HepG2 (cell line): ENCODE results near the gene UQCR11. TPM values are rescaled to one million over a fixed set of nuclear protein-coding genes. Genes with fewer than 3 reads are reported as not detected.
A peak's percentile ranks its signal among the peaks of the same experiment; 100 is the strongest.

Experiments used
- ATAC-seq: fragments of 200-7000 bp; cut with Tn5 transposase; 3 replicates; pipeline ENCODE4 v1.9.1; 2020; ENCODE audit warnings: mild to moderate bottlenecking, moderate library complexity
- BruUV-seq: library from RNA; stranded (reverse); fragments of 400-500 nt; replicated peaks from 2 replicates; lab custom pipeline; 2021; lab: Mats Ljungman, UMichigan
- CTCF ChIA-PET: fragments of 300-600 bp; formaldehyde crosslinking; extraction: SDS; loops from one replicate; lab custom pipeline; 2021; ENCODE audit warnings: low total read pairs, inconsistent platforms, low intra/inter-chr PET ratio; lab: Yijun Ruan, JAX
- POLR2A ChIA-PET: fragments of 350-600 bp; sonication (Branson Sonifier 250); formaldehyde crosslinking; loops from one replicate; lab custom pipeline; 2020; ENCODE audit warnings: antibody characterized with exemption, inconsistent platforms; lab: Yijun Ruan, JAX
- DNase-seq: peaks from one replicate; pipeline ENCODE4 v3.0.0-alpha.2; 2015; ENCODE audit warnings: low spot score
- FAIRE-seq: peaks from 3 replicates; lab custom pipeline; 2011; peaks lifted over from hg19 to GRCh38; lab: Jason Lieb, UNC
- H2AFZ ChIP-seq: one replicate; pipeline ENCODE4 v1.6.1; 2011; ENCODE audit warnings: low read length, inconsistent platforms
- H3K27ac ChIP-seq: fragments of 300-600 bp; 3 replicates; pipeline ENCODE4 v1.8.0; 2011; ENCODE audit warnings: mixed run types, mild to moderate bottlenecking, mixed read lengths, low read length, inconsistent platforms; ENCODE audit not compliant: insufficient read depth; ENCODE audit errors: extremely low read length
- H3K27me3 ChIP-seq, 2 experiments: fragments of 200-600 bp in 1 of 2; 2 replicates in 1 of 2; 3 replicates in 1 of 2; pipeline versions ENCODE4 v1.6.0 to v1.8.0; 2011; ENCODE audit warnings: low read length in 2 of 2, mild to moderate bottlenecking in 2 of 2, moderate library complexity in 2 of 2, inconsistent platforms in 1 of 2; ENCODE audit not compliant: insufficient read depth in 2 of 2, control insufficient read depth in 1 of 2
- H3K36me3 ChIP-seq, 2 experiments: fragments of 200-600 bp in 1 of 2; replicated peaks in 1 of 2; 2 replicates in 1 of 2; 3 replicates in 1 of 2; pipeline versions ENCODE4 v1.5.1 to v1.8.0; 2011; ENCODE audit warnings: low read length in 2 of 2, inconsistent platforms in 1 of 2; ENCODE audit not compliant: insufficient read depth in 2 of 2, control insufficient read depth in 1 of 2
- H3K4me1 ChIP-seq: 2 replicates; pipeline ENCODE4 v1.5.1; 2012; ENCODE audit warnings: low read length, inconsistent platforms; ENCODE audit not compliant: insufficient read depth
- H3K4me2 ChIP-seq: 2 replicates; pipeline ENCODE4 v1.6.0; 2011; ENCODE audit warnings: low read depth, low read length, inconsistent platforms
- H3K4me3 ChIP-seq, 3 experiments: fragments of 200-600 bp in 1 of 3; sonication (generic), shearing (Covaris generic) in 1 of 3; replicated peaks in 1 of 3; 2 replicates each; pipeline ENCODE4 v1.5.1; 2011 to 2016; ENCODE audit warnings: low read length in 3 of 3, inconsistent platforms in 2 of 3, low read depth in 2 of 3, mild to moderate bottlenecking in 2 of 3, control low read depth in 1 of 3, mixed read lengths in 1 of 3; ENCODE audit not compliant: insufficient read depth in 1 of 3
- H3K79me2 ChIP-seq: one replicate; pipeline ENCODE4 v1.6.1; 2011; ENCODE audit warnings: low read length, inconsistent platforms; ENCODE audit not compliant: insufficient read depth
- H3K9ac ChIP-seq: 2 replicates; pipeline ENCODE4 v1.6.0; 2011; ENCODE audit warnings: mild to moderate bottlenecking, low read depth, low read length, inconsistent platforms; ENCODE audit not compliant: insufficient read depth
- H3K9me3 ChIP-seq: 2 replicates; pipeline ENCODE4 v1.5.1; 2012; ENCODE audit warnings: mild to moderate bottlenecking, low read length
- H4K20me1 ChIP-seq: 2 replicates; pipeline ENCODE4 v1.6.0; 2011; ENCODE audit warnings: inconsistent platforms, mild to moderate bottlenecking, low read length, moderate library complexity; ENCODE audit not compliant: insufficient read depth
- BATF2 ChIP-seq: sonication (generic); formaldehyde crosslinking; IDR thresholded peaks from 2 replicates; pipeline ENCODE4 v1.8.0; 2022; ENCODE audit warnings: mild to moderate bottlenecking, missing genetic modification reagents, moderate library complexity
- KDM5B ChIP-seq: sonication (generic); formaldehyde crosslinking; IDR thresholded peaks from 2 replicates; pipeline ENCODE4 v1.4.0; 2020; ENCODE audit warnings: missing genetic modification reagents, mild to moderate bottlenecking, borderline replicate concordance
- MEF2D ChIP-seq: sonication (generic); formaldehyde crosslinking; IDR thresholded peaks from 2 replicates; pipeline ENCODE4 v1.5.1; 2020; ENCODE audit warnings: mild to moderate bottlenecking, missing genetic modification reagents
- NR0B2 ChIP-seq: sonication (generic); formaldehyde crosslinking; IDR thresholded peaks from 2 replicates; pipeline ENCODE4 v1.4.0; 2020; ENCODE audit warnings: mild to moderate bottlenecking, missing genetic modification reagents
- PHB2 ChIP-seq: fragments of 450-650 bp; IDR thresholded peaks from 2 replicates; pipeline ENCODE4 v1.6.1; 2018; ENCODE audit not compliant: partially characterized antibody
- RBFOX2 ChIP-seq: fragments of 200-400 bp; formaldehyde crosslinking; IDR thresholded peaks from 2 replicates; pipeline ENCODE4 v1.6.1; 2017; ENCODE audit warnings: low read depth, mild to moderate bottlenecking, low read length
- TARDBP ChIP-seq: sonication (generic); formaldehyde crosslinking; IDR thresholded peaks from 2 replicates; pipeline ENCODE4 v1.8.0; 2022; ENCODE audit warnings: mild to moderate bottlenecking, missing genetic modification reagents
- ZNF225 ChIP-seq: sonication (generic); formaldehyde crosslinking; IDR thresholded peaks from 2 replicates; pipeline ENCODE4 v1.4.0; 2020; ENCODE audit warnings: mild to moderate bottlenecking, missing genetic modification reagents
- ZNF253 ChIP-seq: sonication (generic); formaldehyde crosslinking; IDR thresholded peaks from 2 replicates; pipeline ENCODE4 v1.8.0; 2022; ENCODE audit warnings: mild to moderate bottlenecking, missing genetic modification reagents, borderline replicate concordance
- ZNF670 ChIP-seq: sonication (generic); formaldehyde crosslinking; IDR thresholded peaks from 2 replicates; pipeline ENCODE4 v1.8.0; 2022; ENCODE audit warnings: mild to moderate bottlenecking, missing genetic modification reagents, borderline replicate concordance
- ZXDC ChIP-seq: sonication (generic); formaldehyde crosslinking; IDR thresholded peaks from 2 replicates; pipeline ENCODE4 v1.5.0; 2020; ENCODE audit warnings: mild to moderate bottlenecking, missing genetic modification reagents
- WGBS: methylation state at CpG from one replicate; pipeline ENCODE4 v1.1.6; 2017; ENCODE audit warnings: low lambda C conversion rate; 5-methylcytosine and 5-hydroxymethylcytosine counted together
- in situ Hi-C: cut with HindIII; loops from 2 replicates; pipeline ENCODE4 v1.10.0; 2017; ENCODE audit warnings: low pct_unique_long_range_greater_than_20kb; ENCODE audit not compliant: extremely low pct_ligation_motif_present
- intact Hi-C: fragments of 100-400 bp; cut with micrococcal nuclease; formaldehyde crosslinking; loops from one replicate; pipeline ENCODE4 v1.10.0; 2022; ENCODE audit not compliant: unreplicated experiment
- polyA plus RNA-seq, 8 experiments: library from polyadenylated mRNA; depleted of rRNA in 3 of 8; stranded (reverse) in 7 of 8; unstranded in 1 of 8; fragments of >200 nt; fragmentation: Illumina TruSeq in 4 of 8; extraction: Trizol in 4 of 8; gene quantifications; 2 replicates each; pipeline versions ENCODE4 v1.2.1 to v1.2.3, GENCODE V29; 2011 to 2016; ENCODE audit warnings: low read depth in 4 of 8, missing spikeins in 1 of 8, mixed read lengths in 1 of 8; ENCODE audit not compliant: insufficient read depth in 1 of 8
- total RNA-seq, 5 experiments: library from RNA; depleted of rRNA; stranded (reverse); fragments of >200 nt; fragmentation: Illumina TruSeq; extraction: Trizol; gene quantifications; 2 replicates each; pipeline ENCODE4 v1.2.3, GENCODE V29; 2016; ENCODE audit warnings: low read depth in 1 of 5
- TF ChIP-seq, protein P1 (sequence below): sonication (generic); formaldehyde crosslinking; IDR thresholded peaks from 2 replicates; pipeline ENCODE4 v1.4.0; 2020; ENCODE audit warnings: missing genetic modification reagents

Gene UQCR11
- total and polyA plus RNA-seq, 2 of the 13 experiments (the other 11 are each of a cell fraction or from before 2014, with no cell fraction given): 125 to 214 TPM

DNA sequence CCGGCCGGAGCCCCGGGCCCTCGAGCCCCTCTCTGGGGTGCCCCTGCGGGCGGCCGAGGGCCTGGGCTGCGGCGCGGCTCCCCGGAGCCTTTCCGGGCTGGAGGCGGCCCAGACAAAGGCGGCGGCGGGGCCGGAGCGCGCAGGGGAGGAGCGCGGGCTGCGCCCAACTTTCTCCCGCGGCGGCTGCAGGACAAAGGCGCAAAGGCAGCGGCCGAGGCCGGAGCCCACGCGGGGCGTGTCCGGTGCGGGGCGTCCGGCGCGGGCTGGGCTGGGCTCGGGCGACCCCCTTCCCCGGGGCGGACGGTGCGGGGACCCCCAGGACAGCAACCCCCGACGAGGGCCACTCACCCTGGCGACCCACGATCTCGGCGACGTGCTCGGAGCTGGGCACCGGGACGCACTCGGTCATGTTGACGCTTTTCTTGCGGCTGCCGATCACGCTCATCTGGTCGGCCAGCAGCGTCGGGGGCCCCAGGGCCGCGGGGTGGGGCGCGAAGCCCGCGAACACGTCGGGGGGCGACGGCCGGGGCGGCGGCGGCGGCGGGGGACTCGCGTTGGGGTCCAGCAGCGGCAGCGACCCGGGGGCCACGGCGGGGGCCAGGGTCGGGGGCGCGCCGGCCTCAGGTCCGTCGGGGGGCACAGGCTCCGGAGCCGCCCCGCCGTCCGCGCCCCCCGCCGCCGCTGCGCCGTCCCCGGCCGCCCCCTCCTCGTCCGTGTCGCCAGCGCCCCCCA, 38.0 kb downstream of the UQCR11 start:
- 0 out of 2 replicates have a peak, but pooled peaks cover 6% of the 10 kb centered on the region for H4K20me1 ChIP-seq
- in situ Hi-C loops: no loop called here
- intact Hi-C loops: loop anchor here (2.0 kb wide), 1 partner anchor 20 kb away; no protein-coding TSS in a partner anchor
- peak overlapping the region; percentile 74 for H3K9ac ChIP-seq
- DNase-seq (no peak), ATAC-seq (peak; percentile 43), FAIRE-seq (no peak)
- 2% methylated on average over 10 of the region's 108 CpGs for WGBS
- peaks cover 0 to 3% of the 10 kb centered on the region in 2 experiments; a peak in 3 of 5 replicates for H3K36me3 ChIP-seq
- H3K4me2 ChIP-seq: peak overlapping the region; percentile 76
- peak overlapping the region; percentile 72 to 81 (median 75); a peak in 5 of 6 replicates for H3K4me3 ChIP-seq
- H3K27me3 ChIP-seq: peaks cover 0 to 8% of the 10 kb centered on the region in 2 experiments; a peak in 2 of 5 replicates
- peaks cover 11% of the 10 kb centered on the region for H3K79me2 ChIP-seq
- no peak overlapping the region for H2AFZ ChIP-seq
- POLR2A ChIA-PET: no interaction called here
- H3K27ac ChIP-seq: no peak overlapping the region
- no peaks in the 10 kb centered on the region for H3K9me3 ChIP-seq
- TSS peak; percentile 50 for BruUV-seq
- CTCF ChIA-PET: no interaction called here
- H3K4me1 ChIP-seq: peaks cover 13% of the 10 kb centered on the region
- TF ChIP-seq MEF2D (CRISPR knock-in tag) (no peak), ZNF670 (no peak), NR0B2 (CRISPR knock-in tag) (no peak), ZNF225 (CRISPR knock-in tag) (no peak), ZNF253 (CRISPR knock-in tag) (no peak), TARDBP (CRISPR knock-in tag) (no peak), ZXDC (CRISPR knock-in tag) (no peak), KDM5B (CRISPR knock-in tag) (no peak), RBFOX2 (peak; percentile 45), PHB2 (no peak), BATF2 (CRISPR knock-in tag) (no peak)
- TF ChIP-seq, protein P1, sequence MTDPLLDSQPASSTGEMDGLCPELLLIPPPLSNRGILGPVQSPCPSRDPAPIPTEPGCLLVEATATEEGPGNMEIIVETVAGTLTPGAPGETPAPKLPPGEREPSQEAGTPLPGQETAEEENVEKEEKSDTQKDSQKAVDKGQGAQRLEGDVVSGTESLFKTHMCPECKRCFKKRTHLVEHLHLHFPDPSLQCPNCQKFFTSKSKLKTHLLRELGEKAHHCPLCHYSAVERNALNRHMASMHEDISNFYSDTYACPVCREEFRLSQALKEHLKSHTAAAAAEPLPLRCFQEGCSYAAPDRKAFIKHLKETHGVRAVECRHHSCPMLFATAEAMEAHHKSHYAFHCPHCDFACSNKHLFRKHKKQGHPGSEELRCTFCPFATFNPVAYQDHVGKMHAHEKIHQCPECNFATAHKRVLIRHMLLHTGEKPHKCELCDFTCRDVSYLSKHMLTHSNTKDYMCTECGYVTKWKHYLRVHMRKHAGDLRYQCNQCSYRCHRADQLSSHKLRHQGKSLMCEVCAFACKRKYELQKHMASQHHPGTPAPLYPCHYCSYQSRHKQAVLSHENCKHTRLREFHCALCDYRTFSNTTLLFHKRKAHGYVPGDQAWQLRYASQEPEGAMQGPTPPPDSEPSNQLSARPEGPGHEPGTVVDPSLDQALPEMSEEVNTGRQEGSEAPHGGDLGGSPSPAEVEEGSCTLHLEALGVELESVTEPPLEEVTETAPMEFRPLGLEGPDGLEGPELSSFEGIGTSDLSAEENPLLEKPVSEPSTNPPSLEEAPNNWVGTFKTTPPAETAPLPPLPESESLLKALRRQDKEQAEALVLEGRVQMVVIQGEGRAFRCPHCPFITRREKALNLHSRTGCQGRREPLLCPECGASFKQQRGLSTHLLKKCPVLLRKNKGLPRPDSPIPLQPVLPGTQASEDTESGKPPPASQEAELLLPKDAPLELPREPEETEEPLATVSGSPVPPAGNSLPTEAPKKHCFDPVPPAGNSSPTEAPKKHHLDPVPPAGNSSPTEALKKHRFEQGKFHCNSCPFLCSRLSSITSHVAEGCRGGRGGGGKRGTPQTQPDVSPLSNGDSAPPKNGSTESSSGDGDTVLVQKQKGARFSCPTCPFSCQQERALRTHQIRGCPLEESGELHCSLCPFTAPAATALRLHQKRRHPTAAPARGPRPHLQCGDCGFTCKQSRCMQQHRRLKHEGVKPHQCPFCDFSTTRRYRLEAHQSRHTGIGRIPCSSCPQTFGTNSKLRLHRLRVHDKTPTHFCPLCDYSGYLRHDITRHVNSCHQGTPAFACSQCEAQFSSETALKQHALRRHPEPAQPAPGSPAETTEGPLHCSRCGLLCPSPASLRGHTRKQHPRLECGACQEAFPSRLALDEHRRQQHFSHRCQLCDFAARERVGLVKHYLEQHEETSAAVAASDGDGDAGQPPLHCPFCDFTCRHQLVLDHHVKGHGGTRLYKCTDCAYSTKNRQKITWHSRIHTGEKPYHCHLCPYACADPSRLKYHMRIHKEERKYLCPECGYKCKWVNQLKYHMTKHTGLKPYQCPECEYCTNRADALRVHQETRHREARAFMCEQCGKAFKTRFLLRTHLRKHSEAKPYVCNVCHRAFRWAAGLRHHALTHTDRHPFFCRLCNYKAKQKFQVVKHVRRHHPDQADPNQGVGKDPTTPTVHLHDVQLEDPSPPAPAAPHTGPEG (CRISPR knock-in tag): peak; percentile 43; the same call in 1 of the 2 replicates
